ENCODE data around the gene APBA2.
A peak's percentile ranks its signal among the peaks of the same experiment; 100 is the strongest.

Gene APBA2

GRCh38 chr15:28957606-28958498 is 72.1 kb downstream of the APBA2 start:
- DNase-seq (ENCODE audit: low read depth): no peak

GRCh38 chr15:28959326-28959725 is 73.6 kb downstream of the APBA2 start:
- no peak for DNase-seq (ENCODE audit: low read depth)

DNA sequence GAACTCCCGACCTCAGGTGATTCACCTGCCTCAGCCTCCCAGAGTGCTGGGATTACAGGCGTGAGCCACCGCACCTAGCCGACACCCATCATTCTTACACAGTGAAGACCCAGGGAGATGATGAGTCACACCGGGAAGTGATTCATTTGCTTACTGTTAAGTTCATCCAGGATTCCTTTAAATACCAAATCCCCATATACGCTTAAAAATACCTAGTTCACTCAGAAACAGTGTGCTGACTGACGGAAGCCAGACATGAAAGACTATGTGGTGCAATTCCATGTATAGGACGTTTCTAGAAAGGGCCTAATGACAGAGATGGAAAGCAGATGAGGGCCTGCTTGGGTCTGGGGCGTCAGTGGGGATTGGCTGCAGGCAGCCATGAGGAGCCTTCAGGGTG is 75.2 kb downstream of the APBA2 start:
- no peak for DNase-seq (ENCODE audit: low read depth)

DNA sequence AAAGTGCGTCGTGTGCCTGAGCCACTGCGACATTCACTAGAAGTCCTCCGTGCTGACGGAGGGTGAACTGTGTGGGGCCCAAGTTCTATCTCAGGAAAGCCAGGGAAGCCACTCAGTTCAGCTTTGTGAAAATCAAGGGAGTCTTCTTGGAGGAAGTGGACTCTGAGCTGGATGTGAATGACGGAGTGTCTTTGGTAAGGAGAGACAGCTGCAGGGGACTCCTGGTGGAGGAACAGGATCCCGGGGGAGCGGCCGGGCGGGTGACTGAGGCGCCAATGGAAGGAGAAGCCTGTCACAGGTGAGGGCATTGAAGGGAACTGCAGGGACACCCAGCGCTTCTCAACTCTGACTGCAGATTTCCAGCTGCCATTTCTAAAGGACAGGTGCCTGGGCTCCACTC is 75.6 kb downstream of the APBA2 start:
- DNase-seq (ENCODE audit: low read depth): no peak

DNA sequence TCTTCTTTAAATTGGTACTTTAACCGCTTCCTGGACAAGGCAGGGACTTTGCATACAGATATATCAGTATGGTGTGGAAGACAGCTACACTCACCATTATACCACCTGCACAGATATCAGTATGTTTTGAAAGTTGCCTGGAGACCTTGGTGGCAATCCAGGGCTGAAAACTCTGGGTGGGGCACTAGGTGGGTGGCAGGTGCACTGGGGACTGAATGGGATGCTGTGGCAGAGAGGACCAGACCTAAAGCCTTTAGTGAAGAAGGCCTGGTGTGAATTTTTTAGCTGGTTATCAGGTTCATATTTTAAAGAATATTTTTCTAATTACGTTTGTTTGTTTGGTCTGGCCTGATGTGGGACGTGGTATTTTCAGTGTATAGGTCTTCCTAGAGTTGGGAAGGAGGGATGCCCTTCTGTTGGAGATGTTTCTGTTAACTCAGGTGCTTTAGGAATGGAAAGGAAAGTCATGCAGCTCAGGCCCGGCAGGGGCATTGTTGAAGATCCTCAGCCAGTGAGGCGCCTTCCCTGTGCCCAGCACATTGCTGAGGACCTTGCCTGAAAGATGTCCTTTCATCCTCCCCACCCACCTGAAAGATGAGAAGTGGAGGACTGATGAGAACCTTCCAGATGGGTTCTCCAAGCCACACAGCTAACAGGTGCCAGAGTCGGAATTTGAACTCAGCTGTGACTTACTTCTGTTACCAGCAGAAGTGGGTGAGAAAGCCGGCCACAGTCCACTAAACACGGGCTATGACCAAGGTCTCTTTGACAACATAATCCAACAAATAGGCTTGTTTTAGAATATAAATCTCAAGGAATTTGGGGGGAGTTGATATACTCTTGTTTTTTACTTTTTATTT is 77.3 kb downstream of the APBA2 start:
- DNase-seq (ENCODE audit: low read depth): no peak

- no peak for DNase-seq (ENCODE audit: low read depth)
Observed at GRCh38 chr15:28963711-28964081, 77.9 kb downstream of the APBA2 start.

GRCh38 chr15:28964098-28964497 is 78.3 kb downstream of the APBA2 start:
- no peak for DNase-seq (ENCODE audit: low read depth)

GRCh38 chr15:28967066-28967465 is 81.3 kb downstream of the APBA2 start:
- no peak for DNase-seq (ENCODE audit: low read depth)

DNA sequence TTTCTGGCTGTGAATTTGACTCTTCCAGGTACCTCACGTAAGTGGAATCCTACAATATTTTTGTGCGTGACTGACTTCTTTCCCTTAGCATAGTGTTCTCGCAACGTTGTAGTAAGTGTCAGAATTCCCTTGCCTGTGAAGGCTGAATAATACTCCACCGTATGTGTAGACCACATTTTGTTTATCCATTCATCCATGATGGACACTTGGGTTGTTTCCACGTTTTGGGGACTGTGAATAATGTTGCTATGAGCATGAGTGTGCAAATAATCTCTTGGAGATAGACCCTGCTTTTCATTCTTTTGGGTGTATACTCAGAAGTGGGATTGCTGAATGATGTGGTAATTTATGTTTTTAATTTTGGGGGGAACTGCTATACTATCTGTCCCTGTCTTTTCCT is 82.2 kb downstream of the APBA2 start:
- DNase-seq (ENCODE audit: low read depth): no peak

DNA sequence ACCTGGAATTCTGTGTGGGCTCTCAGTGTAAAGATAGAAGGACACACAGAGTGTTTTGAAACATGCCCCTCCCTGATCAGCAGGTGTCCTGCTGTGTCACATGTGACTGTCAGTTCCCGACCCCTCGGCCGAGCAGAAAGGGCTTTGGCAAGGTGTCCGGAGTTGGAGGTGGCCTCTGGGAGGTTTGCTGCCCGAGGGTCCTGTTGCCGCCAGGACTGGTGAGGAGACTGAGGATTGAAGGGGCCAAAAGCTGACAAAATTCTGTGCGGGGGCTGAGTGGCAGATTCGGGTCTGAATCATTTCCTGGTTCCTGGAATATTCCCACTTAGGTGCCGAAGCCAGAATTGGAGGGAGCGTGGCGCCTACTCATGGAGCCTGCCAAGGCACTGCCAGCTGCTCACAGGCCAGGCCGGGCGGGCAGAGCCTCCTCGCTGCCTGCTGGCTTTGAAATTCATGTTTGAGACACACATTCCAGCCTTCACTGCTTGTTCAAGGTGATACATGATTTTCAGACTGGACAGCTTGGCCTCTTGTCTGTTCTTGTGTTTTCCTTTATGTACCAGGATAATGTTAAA is 83.8 kb downstream of the APBA2 start:
- DNase-seq (ENCODE audit: low read depth): no peak

DNA sequence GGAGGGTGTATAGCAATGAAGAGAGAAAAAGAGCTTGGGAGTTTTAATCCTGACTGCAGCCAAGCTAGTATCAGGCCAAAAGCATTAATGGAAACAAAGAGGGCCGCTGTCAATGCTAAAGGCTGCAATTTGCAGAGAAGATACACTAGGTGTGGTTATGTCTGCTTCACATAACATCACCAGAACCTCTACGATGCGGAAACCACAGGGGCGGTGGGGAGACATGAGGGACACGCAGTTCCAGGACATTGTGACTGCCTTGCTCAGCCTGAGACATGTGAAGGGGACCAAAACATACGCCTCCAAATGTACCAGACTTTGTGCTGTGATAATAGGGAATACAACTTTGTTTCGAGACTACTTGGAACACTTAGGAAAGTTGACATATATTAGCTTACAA is 88.4 kb downstream of the APBA2 start:
- DNase-seq (ENCODE audit: low read depth): no peak

GRCh38 chr15:28975766-28976179 is 90.0 kb downstream of the APBA2 start:
- DNase-seq (ENCODE audit: low read depth): peak; percentile 57

GRCh38 chr15:28977377-28978010 is 91.7 kb downstream of the APBA2 start:
- DNase-seq (ENCODE audit: low read depth): no peak

- no peak for DNase-seq (ENCODE audit: low read depth)
Observed at GRCh38 chr15:28978011-28978378, 92.2 kb downstream of the APBA2 start.

DNA sequence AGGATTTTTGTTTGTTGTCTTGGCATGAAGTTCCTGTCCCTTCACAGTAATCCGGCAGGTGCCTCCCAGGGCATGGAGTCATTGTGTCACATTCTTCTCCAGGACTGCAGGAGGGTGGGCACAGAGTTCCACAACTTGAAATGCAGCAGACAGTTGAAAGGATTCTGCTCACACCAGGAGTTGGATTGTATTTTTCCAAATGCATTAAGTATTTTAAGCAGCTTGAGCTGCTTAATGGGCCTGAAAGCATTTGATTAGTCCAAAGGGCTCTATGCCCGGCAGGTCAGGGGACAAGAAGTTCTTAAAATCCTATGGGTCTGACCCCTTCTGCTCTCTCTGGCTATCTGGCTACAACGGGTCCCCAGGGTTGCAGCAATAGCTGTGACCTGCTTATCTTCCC is 92.9 kb downstream of the APBA2 start:
- no peak for DNase-seq (ENCODE audit: low read depth)

DNA sequence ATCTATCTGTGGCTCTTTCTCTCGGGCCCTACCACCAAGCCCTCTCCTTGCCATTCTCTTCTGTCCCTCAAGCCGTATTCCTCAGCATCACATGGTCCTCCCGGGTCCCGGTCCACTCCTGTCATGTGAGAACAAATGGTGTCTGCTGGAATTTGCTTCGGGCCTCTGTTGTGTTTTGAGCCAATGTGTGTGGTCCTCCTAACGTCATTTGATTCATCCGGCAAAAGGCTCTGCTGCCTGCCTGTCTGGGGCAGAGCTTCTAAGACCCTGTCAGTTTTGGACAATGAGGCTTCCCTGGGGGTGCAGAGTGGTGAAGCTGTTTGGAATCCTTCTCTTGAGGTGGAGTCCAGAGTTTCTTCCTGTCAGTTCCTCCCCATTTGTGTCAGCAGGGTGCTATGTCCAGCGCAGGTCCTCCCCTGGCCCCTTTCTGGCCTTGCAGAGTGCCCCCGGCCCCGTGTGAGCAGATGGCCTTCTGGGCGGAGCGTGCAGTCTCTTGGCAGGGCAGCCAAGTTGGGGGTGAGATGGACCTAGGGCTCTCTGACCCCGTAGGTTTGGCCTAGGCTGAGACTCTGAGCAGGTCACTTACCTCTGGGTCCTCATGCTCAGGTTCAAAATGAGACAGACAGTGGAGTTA is 93.6 kb downstream of the APBA2 start:
- no peak for DNase-seq (ENCODE audit: low read depth)

DNA sequence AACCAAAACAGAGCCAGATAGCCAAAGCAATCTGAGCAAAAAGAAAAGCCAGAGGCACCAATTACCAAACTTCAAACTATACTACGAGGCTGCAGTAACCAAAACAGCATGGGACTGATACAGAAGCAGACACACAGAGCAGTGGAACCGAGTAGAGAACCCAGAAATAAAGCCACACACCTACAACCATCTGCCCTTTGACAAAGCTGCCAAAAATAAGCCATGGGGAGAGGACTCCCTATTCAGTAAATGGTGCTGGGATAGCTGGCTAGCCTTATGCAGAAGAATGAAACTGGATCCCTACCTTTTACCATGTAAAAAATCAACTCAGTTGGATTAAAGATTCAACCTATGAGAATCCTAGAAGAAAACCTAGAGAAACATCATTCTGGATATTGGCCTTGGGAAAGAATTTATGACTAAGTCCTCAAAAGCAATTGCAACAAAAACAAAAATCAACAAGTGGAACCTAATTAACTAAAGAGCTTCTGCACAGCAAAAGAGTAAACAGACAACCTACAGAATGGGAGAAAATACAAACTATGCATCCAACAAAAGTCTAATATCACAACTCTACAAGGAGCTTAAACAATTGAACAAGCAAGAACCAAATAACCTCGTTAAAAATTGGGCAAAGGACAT is 95.1 kb downstream of the APBA2 start:
- DNase-seq (ENCODE audit: low read depth): no peak

GRCh38 chr15:28981351-28981720 is 95.6 kb downstream of the APBA2 start:
- no peak for DNase-seq (ENCODE audit: low read depth)

- DNase-seq (ENCODE audit: low read depth): no peak
Observed at GRCh38 chr15:28981921-28982320, 96.1 kb downstream of the APBA2 start.

DNA sequence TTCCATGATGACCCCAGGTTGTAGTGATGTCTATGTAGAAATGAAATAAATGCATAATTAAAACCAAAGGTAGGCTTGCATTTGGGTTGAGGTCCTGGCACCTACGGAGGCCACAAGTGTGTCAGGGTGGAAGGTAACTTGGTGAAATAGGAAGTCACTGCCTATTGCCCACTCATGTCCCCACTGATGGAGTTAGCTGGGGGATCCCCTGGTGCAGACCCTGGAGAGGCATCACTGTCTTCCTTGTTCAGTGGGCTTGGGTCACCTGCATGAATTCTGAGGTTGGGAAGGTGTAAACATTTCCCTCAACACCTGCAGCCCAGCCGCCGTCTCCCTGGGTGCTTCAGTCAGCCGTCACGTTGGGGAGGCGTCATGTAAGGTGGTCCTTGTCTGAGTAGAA is 97.1 kb downstream of the APBA2 start:
- no peak for DNase-seq (ENCODE audit: low read depth)

Data from activated gamma-delta T cell treated with anti-CD3 and anti-CD28 coated beads, Interleukin-2, amount 50 U/mL, for 16 hours (primary cell).